GM21619 (cell line): ENCODE measurements around the gene FDPS.

Experiments
- ATAC-seq: cut with Tn5 transposase; IDR thresholded peaks from one replicate; pipeline ENCODE4 v1.9.1; 2021; ENCODE audit not compliant: unreplicated experiment

Gene FDPS

GRCh38 chr1:155352631-155353030 lies 44.0 kb downstream of the FDPS start:
- no peak for ATAC-seq

DNA sequence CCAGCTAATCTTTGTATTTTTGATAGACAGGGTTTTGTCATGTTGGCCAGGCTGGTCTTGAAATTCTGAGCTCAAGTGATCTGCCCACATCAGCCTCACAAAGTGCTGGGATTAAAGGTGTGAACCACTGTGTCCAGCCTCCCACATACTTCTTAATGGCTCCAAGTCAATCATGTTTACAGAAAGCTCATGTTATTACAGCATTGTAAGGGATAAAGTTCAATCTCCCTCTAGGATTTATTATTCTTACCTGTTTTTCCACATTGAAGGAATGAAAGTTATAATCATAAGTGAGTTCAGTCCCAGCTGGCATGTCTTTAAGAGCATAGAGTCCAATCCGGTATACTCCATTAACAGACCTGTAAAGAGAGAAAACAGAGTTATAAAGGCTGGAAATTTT lies 51.4 kb downstream of the FDPS start:
- no peak for ATAC-seq
